H9 (cell line): ENCODE data around the gene MCCC2. TPM values are rescaled to one million over a fixed set of nuclear protein-coding genes. Genes with fewer than 3 reads are reported as not detected.

Experiments used
- DNase-seq: peaks from one replicate; pipeline ENCODE4 v3.0.0-alpha.2; 2017
- H2AFZ ChIP-seq: one replicate; pipeline ENCODE4 v1.6.1; 2013; ENCODE audit warnings: mild to moderate bottlenecking, low read length, control low read depth, moderate library complexity
- H2AK5ac ChIP-seq: 2 replicates; pipeline ENCODE4 v1.6.1; 2013; ENCODE audit warnings: low read length, control low read depth, mixed read lengths; ENCODE audit not compliant: insufficient read length
- H2BK120ac ChIP-seq: one replicate; pipeline ENCODE4 v1.6.1; 2013; ENCODE audit warnings: low read depth, mild to moderate bottlenecking, low read length, control low read depth, inconsistent platforms; ENCODE audit not compliant: poor library complexity, severe bottlenecking
- H2BK12ac ChIP-seq: 2 replicates; pipeline ENCODE4 v1.6.1; 2013; ENCODE audit warnings: low read length, control low read depth, mixed read lengths, low read depth; ENCODE audit not compliant: insufficient read length
- H2BK15ac ChIP-seq: 2 replicates; pipeline ENCODE4 v1.6.1; 2013; ENCODE audit warnings: low read depth, low read length, control low read depth
- H2BK20ac ChIP-seq: one replicate; pipeline ENCODE4 v1.6.1; 2013; ENCODE audit warnings: low read depth, mild to moderate bottlenecking, low read length, control low read depth, inconsistent platforms; ENCODE audit not compliant: poor library complexity, severe bottlenecking
- H2BK5ac ChIP-seq: 2 replicates; pipeline ENCODE4 v1.6.1; 2013; ENCODE audit warnings: low read length, control low read depth, mixed read lengths; ENCODE audit not compliant: insufficient read length
- H3K14ac ChIP-seq: 2 replicates; pipeline ENCODE4 v1.6.1; 2013; ENCODE audit warnings: low read length, control low read depth; ENCODE audit not compliant: insufficient read depth
- H3K18ac ChIP-seq: 2 replicates; pipeline ENCODE4 v1.6.1; 2013; ENCODE audit warnings: low read depth, mild to moderate bottlenecking, mixed read lengths, low read length, control low read depth; ENCODE audit not compliant: insufficient read length
- H3K23ac ChIP-seq: 2 replicates; pipeline ENCODE4 v1.6.1; 2013; ENCODE audit warnings: low read length, control low read depth, mixed read lengths, low read depth; ENCODE audit not compliant: insufficient read length
- H3K23me2 ChIP-seq: 2 replicates; pipeline ENCODE4 v1.6.1; 2013; ENCODE audit warnings: low read depth, mild to moderate bottlenecking, mixed read lengths, low read length, control low read depth; ENCODE audit not compliant: insufficient read length, poor library complexity, severe bottlenecking
- H3K27ac ChIP-seq: 2 replicates; pipeline ENCODE4 v1.5.1; 2013; ENCODE audit warnings: low read length, control low read depth, mixed read lengths, low read depth; ENCODE audit not compliant: insufficient read length
- H3K27me3 ChIP-seq: 2 replicates; pipeline ENCODE4 v1.6.1; 2013; ENCODE audit warnings: low read length, control low read depth, inconsistent platforms; ENCODE audit not compliant: insufficient read depth
- H3K4ac ChIP-seq: 2 replicates; pipeline ENCODE4 v1.6.1; 2013; ENCODE audit warnings: low read depth, mild to moderate bottlenecking, control low read depth, inconsistent platforms, low read length, moderate library complexity
- H3K4me1 ChIP-seq: 2 replicates; pipeline ENCODE4 v1.6.1; 2013; ENCODE audit warnings: low read length, control low read depth, inconsistent platforms; ENCODE audit not compliant: insufficient read depth
- H3K4me2 ChIP-seq: 2 replicates; pipeline ENCODE4 v1.6.1; 2013; ENCODE audit warnings: low read length, control low read depth, mixed read lengths; ENCODE audit not compliant: insufficient read length, insufficient read depth
- H3K56ac ChIP-seq: 2 replicates; pipeline ENCODE4 v1.6.1; 2013; ENCODE audit warnings: low read depth, mild to moderate bottlenecking, mixed read lengths, low read length, control low read depth; ENCODE audit not compliant: insufficient read length
- H3K79me1 ChIP-seq: 2 replicates; pipeline ENCODE4 v1.6.1; 2013; ENCODE audit warnings: low read depth, mild to moderate bottlenecking, moderate library complexity, low read length, control low read depth, inconsistent platforms; ENCODE audit not compliant: insufficient read depth, poor library complexity, severe bottlenecking
- H3K79me2 ChIP-seq: 2 replicates; pipeline ENCODE4 v1.6.1; 2013; ENCODE audit warnings: low read length, control low read depth, inconsistent platforms; ENCODE audit not compliant: insufficient read depth
- H3K9ac ChIP-seq: 2 replicates; pipeline ENCODE4 v1.6.1; 2013; ENCODE audit warnings: low read length, control low read depth, mixed read lengths; ENCODE audit not compliant: insufficient read length; ENCODE audit errors: extremely low read depth
- H3K9me3 ChIP-seq: one replicate; pipeline ENCODE4 v1.6.1; 2013; ENCODE audit warnings: low read depth, low read length, inconsistent platforms; ENCODE audit not compliant: control insufficient read depth
- H3T11ph ChIP-seq: one replicate; pipeline ENCODE4 v1.6.1; 2013; ENCODE audit warnings: mild to moderate bottlenecking, low read length, control low read depth, inconsistent platforms
- H4K20me1 ChIP-seq: one replicate; pipeline ENCODE4 v1.6.1; 2013; ENCODE audit not compliant: control insufficient read depth, insufficient read length, insufficient read depth
- H4K5ac ChIP-seq: 2 replicates; pipeline ENCODE4 v1.6.1; 2013; ENCODE audit warnings: low read depth, mild to moderate bottlenecking, mixed read lengths, low read length, control low read depth; ENCODE audit not compliant: insufficient read length
- H4K8ac ChIP-seq: replicated peaks from 2 replicates; pipeline ENCODE4 v1.6.1; 2013; ENCODE audit warnings: low read length, control low read depth, mixed read lengths, low read depth; ENCODE audit not compliant: insufficient read length
- H4K91ac ChIP-seq: 2 replicates; pipeline ENCODE4 v1.6.1; 2013; ENCODE audit warnings: low read depth, mild to moderate bottlenecking, moderate library complexity, mixed read lengths, low read length, control low read depth; ENCODE audit not compliant: insufficient read length
- H3K27ac Mint-ChIP-seq, 3 experiments: 2 replicates in 2 of 3; 3 replicates in 1 of 3; pipeline ENCODE4 v1.8.0; 2020 to 2021; ENCODE audit warnings: mixed read lengths in 3 of 3, mild to moderate bottlenecking in 1 of 3, moderate library complexity in 1 of 3
- H3K27me3 Mint-ChIP-seq: 2 replicates; pipeline ENCODE4 v1.8.0; 2021; ENCODE audit warnings: low read depth, mild to moderate bottlenecking, moderate library complexity, mixed read lengths
- H3K36me3 Mint-ChIP-seq, 3 experiments: 2 replicates in 2 of 3; 3 replicates in 1 of 3; pipeline ENCODE4 v1.8.0; 2020 to 2021; ENCODE audit warnings: low read depth in 3 of 3, mixed read lengths in 3 of 3; ENCODE audit not compliant: insufficient read depth in 1 of 3
- H3K4me1 Mint-ChIP-seq, 2 experiments: 2 replicates each; pipeline ENCODE4 v1.8.0; 2020; ENCODE audit warnings: mixed read lengths in 2 of 2
- H3K4me3 Mint-ChIP-seq, 2 experiments: 2 replicates in 1 of 2; 3 replicates in 1 of 2; pipeline ENCODE4 v1.8.0; 2020 to 2021; ENCODE audit warnings: mild to moderate bottlenecking in 2 of 2, mixed read lengths in 2 of 2, moderate library complexity in 1 of 2
- H3K9me3 Mint-ChIP-seq, 2 experiments: 2 replicates in 1 of 2; 3 replicates in 1 of 2; pipeline ENCODE4 v1.8.0; 2020; ENCODE audit warnings: mild to moderate bottlenecking in 2 of 2, mixed read lengths in 2 of 2, moderate library complexity in 1 of 2
- CTCF ChIP-seq: fragments of 200-600 bp; sonication (generic); conservative IDR thresholded peaks from 3 replicates; pipeline ENCODE4 v1.8.0; 2021; ENCODE audit warnings: antibody characterized with exemption, mild to moderate bottlenecking
- WGBS: extraction: QIAGEN DNeasy Blood & Tissue Kit; methylation state at CpG from one replicate; pipeline ENCODE4 v1.1.7; 2013; ENCODE audit warnings: missing lambda C conversion rate, low lambda C conversion rate, mixed read lengths; ENCODE audit not compliant: insufficient read length; ENCODE audit errors: extremely low coverage; 5-methylcytosine and 5-hydroxymethylcytosine counted together
- total RNA-seq: library from RNA; stranded (reverse); gene quantifications from 2 replicates; pipeline ENCODE4 v1.2.1, GENCODE V29; 2021

The MCCC2 gene
- total RNA-seq, 1 experiment from 2014 or later, result 62.7 TPM

GRCh38 chr5:71640408-71640807 lies 53.3 kb downstream of the MCCC2 start:
- H2BK120ac ChIP-seq, result no peak overlapping the region
- H3K14ac ChIP-seq, result no peak overlapping the region
- no peaks in the 10 kb centered on the region for H3K23me2 ChIP-seq
- H4K91ac ChIP-seq, result no peak overlapping the region
- Mint-ChIP-seq H3K9me3 (peaks cover 9 to 11% of the 10 kb centered on the region in 2 experiments; a peak in 4 of 5 replicates), H3K4me3 (no peak overlapping the region), H3K4me1 (peaks cover 0 to 5% of the 10 kb centered on the region in 2 experiments; a peak in 2 of 4 replicates), H3K27me3 (no peaks in the 10 kb centered on the region), H3K27ac (peak overlapping the region in 1 of 3 experiments; percentile 34; a peak in 1 of 7 replicates), H3K36me3 (peaks cover 33 to 64% (median 40%) of the 10 kb centered on the region in 3 experiments)
- no peak overlapping the region for H3K56ac ChIP-seq
- no peak overlapping the region for H3K27ac ChIP-seq
- H2AFZ ChIP-seq, result no peak overlapping the region
- H4K5ac ChIP-seq, result no peak overlapping the region
- no peak overlapping the region for H2BK15ac ChIP-seq
- H2BK20ac ChIP-seq, result no peak overlapping the region
- H3K79me2 ChIP-seq, result no peaks in the 10 kb centered on the region
- H3K9ac ChIP-seq, result no peak overlapping the region
- no peak overlapping the region for H3K18ac ChIP-seq
- no peak overlapping the region for H3T11ph ChIP-seq
- H3K4me2 ChIP-seq, result no peak overlapping the region
- WGBS, result no CpG with 5 or more reads among the region's 3 CpGs
- no peak for TF ChIP-seq CTCF
- H3K23ac ChIP-seq, result no peak overlapping the region
- H2AK5ac ChIP-seq, result no peak overlapping the region
- no peak overlapping the region for H3K4ac ChIP-seq
- H2BK12ac ChIP-seq, result no peak overlapping the region
- no peaks in the 10 kb centered on the region for H3K79me1 ChIP-seq
- no peaks in the 10 kb centered on the region for H3K4me1 ChIP-seq
- DNase-seq, result no peak
- no peak overlapping the region for H4K8ac ChIP-seq
- H2BK5ac ChIP-seq, result no peak overlapping the region
- no peaks in the 10 kb centered on the region for H4K20me1 ChIP-seq
- no peaks in the 10 kb centered on the region for H3K27me3 ChIP-seq
- no peaks in the 10 kb centered on the region for H3K9me3 ChIP-seq
